GM21619 (cell line): ENCODE measurements around the gene SPATA31E1.
"Not testable (repeated sequence)": the region's sequence is repeated elsewhere in the genome, so short reads cannot be mapped to it uniquely, and the experiment has no call there.

Source experiments
- ATAC-seq: cut with Tn5 transposase; IDR thresholded peaks from one replicate; pipeline ENCODE4 v1.9.1; 2021; ENCODE audit not compliant: unreplicated experiment

SPATA31E1 gene

DNA sequence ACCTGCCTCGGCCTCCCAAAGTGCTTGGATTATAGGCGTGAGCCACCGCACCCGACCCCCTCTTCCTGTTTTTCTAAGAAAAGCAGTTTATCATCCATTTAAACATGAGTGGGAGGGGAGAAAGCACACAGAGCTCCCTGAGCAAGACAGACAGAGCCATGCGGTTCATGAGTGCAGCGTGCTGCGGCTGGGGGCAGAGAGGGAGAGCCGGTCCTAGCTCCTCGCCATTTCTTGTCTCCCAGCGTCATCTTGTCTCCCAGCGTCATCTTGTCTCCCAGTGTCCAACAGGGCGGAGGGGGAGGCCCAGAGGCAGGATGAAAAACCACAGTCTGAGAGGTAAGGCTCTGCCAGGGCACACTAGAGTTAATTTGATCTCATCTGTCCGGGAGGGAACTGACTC, 36.3 kb downstream of the SPATA31E1 start:
- ATAC-seq = not testable (repeated sequence)

DNA sequence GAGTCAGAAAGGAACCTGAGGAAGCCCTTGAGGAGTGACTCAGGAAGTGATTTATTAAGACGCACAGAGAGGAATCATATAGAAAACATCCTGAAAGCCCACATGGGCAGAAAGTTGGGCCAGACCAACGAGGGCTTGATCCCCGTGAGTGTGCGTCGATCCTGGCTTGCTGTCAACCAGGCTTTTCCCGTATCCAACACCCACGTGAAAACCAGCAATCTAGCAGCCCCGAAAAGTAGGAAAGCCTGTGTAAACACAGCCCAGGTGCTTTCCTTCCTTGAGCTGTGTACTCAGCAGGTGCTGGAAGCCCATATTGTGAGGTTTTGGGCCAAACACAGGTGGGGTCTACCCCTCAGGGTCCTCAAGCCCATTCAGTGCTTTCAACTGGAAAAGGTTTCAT, 38.9 kb downstream of the SPATA31E1 start:
- not testable (repeated sequence) for ATAC-seq

DNA sequence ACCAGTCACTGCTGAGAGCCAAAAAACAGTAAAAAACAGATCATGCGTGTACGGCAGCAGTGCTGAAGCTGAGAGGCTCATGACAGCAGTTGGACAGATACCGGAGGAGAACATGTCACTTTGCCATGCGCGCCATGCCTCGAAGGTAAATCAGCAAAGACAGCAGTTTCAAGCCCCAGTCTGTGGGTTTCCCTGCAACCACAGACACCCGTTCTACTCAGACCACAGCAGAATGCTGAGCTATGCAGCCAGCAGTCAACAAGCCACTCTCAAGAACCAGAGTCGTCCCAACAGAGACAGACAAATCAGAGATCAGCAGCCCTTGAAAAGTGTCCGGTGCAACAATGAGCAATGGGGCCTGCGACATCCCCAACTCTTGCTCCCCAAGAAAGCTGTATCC, 40.3 kb downstream of the SPATA31E1 start:
- ATAC-seq = not testable (repeated sequence)

DNA sequence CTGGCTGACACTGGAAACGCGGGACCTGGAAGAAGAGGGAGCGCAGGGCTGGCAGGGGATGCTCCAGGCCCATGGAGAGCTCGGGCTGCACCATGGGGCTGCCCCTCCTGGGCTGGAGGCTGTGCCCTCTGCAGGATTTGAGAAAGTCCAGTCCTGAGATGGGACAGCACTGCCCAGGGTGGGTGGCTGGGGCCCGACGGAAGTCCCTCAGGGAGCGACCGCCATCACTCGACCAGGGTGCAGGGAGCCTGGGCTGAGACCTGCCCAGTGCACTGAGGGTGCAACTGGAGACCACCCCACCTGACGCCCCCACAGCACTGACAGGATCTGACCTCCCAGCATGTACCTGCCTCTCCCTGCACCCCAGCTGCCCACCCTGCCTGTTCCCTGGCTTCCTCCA, 42.2 kb downstream of the SPATA31E1 start:
- ATAC-seq = not testable (repeated sequence)

DNA sequence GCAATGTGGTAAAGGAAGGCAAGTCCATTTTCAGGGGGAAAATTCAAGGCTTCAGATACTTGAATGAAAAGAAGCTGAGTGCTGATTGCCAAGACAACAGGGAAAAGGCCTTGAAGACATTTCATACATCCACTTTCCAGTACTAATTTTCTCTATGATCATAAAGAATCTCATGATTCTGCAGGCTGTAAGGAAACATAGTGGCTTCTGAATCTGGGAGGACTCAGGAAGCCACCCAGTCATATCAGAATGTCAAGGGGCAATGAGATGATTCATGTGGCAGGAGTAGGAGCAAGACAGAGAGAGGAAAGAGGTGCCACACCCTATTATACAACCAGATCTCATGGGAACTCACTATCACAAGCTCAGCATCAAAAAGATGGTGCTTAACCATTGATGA, 46.5 kb downstream of the SPATA31E1 start:
- not testable (repeated sequence) for ATAC-seq

DNA sequence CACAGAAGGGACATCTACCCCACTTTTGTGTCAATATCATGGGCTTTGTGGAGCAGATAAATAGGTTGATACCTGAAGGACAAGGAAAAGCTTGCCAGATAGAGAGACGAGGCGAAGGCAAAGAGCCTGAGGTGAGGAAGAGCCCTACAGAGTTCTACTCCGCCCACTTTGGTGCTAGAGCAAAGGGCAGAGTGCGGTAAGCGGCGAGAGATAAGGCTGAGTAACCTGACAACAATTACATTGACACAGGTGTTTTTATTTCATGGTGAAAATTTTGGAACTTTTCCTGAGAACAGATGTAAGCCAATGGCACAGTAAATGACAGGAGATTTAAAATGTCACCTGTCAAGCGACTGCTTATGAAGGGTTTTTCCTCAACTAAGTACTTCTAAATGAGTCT, 51.8 kb downstream of the SPATA31E1 start:
- ATAC-seq = not testable (repeated sequence)

DNA sequence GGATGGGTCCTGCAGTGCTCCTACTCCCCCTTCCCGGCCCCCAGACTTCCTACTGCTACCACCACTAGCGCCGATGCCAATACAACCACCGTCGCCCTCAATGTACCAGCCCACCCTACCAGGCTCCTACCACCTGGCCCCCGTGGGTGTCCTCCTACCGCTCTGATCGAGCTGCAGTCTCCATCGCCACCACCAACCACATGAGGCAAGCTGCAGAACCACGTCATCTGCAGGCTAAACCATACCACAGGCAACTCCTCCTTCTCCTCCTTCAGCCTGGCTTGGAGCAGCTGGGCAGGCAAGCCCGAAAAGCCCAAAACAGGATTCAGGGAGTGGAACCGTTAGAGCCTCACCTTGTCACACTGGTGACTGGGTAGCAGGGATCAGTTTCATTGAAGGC, 54.7 kb downstream of the SPATA31E1 start:
- not testable (repeated sequence) for ATAC-seq

DNA sequence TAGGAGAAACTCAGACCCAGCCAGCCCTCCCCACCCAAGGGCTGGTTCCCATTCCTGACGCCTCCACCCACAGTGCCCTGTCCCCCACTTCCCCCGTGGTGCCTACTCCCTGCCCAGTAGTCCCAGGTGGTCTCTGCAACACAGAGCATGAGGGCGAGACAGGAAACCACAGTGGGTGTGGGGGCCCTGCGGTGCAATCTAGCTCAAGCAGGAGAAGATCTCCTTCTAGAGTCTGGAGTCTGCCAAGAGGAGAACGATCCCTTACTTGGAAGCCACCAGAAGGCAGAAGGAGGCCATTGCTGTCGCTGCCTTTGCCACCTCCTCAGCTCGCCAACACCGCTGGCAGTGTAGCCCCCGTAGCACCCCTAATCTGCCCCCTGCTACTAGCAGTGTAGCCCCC, 55.2 kb downstream of the SPATA31E1 start:
- ATAC-seq = not testable (repeated sequence)

DNA sequence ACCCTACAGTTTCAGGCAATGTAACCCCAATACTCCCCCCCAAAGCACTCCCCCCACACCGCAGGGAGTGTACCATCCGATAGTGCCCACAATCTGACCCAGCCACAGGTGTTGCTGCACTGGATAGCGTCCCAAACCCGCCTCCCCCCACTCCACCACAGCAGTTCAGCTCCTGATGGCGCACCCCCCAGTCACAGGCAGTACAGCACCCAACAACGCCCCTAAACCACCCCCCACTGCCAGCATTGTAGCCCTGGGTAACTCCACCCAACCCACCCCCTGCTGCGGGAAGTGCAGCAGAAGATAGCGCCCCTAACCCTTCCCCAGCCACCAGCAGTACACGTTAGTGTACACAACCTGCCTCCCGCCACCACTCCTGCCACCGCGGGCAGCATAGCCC, 55.7 kb downstream of the SPATA31E1 start:
- ATAC-seq = not testable (repeated sequence)
